ENCODE results near the gene FETUB.
A peak's percentile ranks its signal among the peaks of the same experiment; 100 is the strongest.

Gene FETUB

DNA sequence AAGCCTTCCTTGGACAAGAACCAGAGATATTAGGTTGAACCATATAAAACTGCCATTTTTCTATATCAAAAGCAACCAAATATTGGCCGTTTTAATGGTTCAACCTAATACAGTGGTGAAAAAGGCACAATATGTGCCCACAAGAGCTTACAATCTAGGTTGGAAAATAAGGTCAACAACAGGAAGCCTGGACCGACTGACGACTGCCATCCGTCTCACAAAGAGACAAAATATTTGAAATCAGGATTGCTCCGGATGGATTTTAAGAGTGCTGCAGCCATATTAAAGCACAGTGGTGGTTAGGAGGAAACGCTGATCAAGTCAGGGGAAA is 26.0 kb upstream of the FETUB start:
- FAIRE-seq (no peak), DNase-seq (ENCODE audit: insufficient read length, low spot score) (no peak)
- TF ChIP-seq CTCF (IDR thresholded peaks at IDR 0.05; ENCODE audit: insufficient read depth, missing control alignments): no peak

DNA sequence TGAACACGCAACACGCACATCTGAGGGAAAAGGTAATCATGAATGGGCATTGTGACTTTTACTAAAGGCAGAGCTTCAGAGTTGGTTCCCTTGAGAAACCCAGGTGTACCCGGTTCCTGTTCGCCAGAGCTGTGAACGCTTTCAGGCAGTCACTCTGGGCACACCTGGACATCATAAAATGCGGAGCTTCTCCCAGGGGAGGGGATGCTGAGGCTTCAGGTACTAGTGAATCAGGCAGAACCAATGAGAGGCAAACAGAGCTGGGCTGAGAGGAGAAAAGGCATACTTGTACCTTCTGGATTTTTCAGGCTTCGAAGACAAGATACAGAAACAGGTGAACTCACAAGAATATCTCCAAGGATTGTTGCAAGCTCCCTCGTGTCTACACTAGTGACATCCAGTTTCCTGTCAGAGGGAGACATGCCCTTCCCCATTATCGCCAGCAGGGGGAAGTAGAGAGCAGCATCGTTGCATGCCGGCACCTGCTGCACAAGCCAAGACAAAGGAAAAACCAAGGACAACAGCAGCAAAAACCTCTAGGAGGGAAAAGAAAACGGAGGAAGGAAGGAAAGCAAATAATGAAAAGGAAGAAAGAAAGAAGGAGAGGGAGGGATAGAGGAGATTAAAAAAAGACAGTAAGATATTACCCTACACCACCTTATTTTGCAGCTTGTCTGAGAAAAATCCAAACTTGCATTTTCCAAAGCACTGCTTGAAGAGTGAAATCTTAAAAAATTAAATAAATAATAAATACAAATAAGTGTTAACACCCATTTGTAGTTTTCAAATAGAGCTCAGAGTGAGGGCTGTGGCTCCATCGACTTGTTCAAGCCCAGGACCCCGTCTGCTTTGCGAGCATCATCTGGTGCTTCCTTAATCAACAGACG is 25.4 kb upstream of the FETUB start:
- peak; percentile 64 for DNase-seq (ENCODE audit: insufficient read length, low spot score)
- FAIRE-seq: no peak
- peak; percentile 98 for TF ChIP-seq CTCF (IDR thresholded peaks at IDR 0.05; ENCODE audit: insufficient read depth, missing control alignments)

DNA sequence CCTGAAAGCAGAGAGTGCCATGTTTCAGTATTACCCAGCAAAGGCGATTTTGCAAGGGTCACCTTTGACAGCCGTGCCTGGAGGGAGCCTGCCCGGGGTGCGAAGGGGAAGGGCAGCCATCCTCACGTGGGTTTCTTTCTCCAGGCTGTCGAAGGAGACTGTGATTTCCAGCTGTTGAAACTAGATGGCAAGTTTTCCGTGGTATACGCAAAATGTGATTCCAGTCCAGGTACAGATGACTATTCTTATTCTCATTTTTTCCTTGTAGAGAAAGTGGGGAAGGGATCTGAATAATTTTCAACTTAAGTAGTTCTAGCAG is 23.9 kb upstream of the FETUB start:
- no peak for TF ChIP-seq CTCF (IDR thresholded peaks at IDR 0.05; ENCODE audit: insufficient read depth, missing control alignments)
- FAIRE-seq: no peak
- DNase-seq (ENCODE audit: insufficient read length, low spot score): no peak

- TF ChIP-seq CTCF (IDR thresholded peaks at IDR 0.05; ENCODE audit: insufficient read depth, missing control alignments): peak; percentile 83
- no peak for FAIRE-seq
- peak; percentile 38 for DNase-seq (ENCODE audit: insufficient read length, low spot score)
Measured at GRCh38 chr3:186617036-186617946, 22.9 kb upstream of the FETUB start.

GRCh38 chr3:186618318-186618938 is 21.8 kb upstream of the FETUB start:
- no peak for TF ChIP-seq CTCF (IDR thresholded peaks at IDR 0.05; ENCODE audit: insufficient read depth, missing control alignments)
- FAIRE-seq (no peak), DNase-seq (ENCODE audit: insufficient read length, low spot score) (no peak)

GRCh38 chr3:186619787-186620212 is 20.4 kb upstream of the FETUB start:
- FAIRE-seq: no peak
- DNase-seq (ENCODE audit: insufficient read length, low spot score): no peak
- no peak for TF ChIP-seq CTCF (IDR thresholded peaks at IDR 0.05; ENCODE audit: insufficient read depth, missing control alignments)

All from D721Med (cell line).